ENCODE data around the gene HGS.

Gene HGS

GRCh38 chr17:81706757-81707624 lies 23.2 kb downstream of the HGS start:
- DNase-seq = no peak

GRCh38 chr17:81707725-81708646 lies 24.2 kb downstream of the HGS start:
- DNase-seq = no peak

DNA sequence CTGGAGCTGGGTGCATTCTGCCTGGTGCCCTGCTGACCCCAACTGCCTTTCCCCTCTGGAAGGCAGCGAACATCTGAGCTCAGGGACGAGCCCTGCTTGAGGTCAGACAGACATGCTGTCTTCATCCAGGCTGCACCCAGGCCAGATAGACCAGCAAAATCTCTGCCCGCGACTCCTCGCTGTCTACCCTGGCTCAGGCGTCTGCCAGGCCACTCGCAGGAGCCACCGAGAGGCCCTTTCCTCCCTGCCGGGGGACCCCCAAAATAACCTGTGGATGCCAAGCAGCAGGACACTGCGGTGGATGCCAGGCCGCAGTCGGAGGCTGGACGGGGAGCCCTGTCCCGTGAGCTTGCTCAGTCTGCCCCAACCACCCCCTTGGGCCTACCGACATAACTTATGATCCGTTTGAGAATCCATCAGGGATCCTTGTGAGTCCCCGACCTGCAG lies 25.0 kb downstream of the HGS start:
- no peak for DNase-seq

GRCh38 chr17:81710514-81711308 lies 26.9 kb downstream of the HGS start:
- no peak for DNase-seq

- DNase-seq = peak; percentile 71
Observed at GRCh38 chr17:81711814-81712467, 28.1 kb downstream of the HGS start, which contains the start of gene SLC25A10. SLC25A10 (plus strand) TSS chr17:81712284; CDS start chr17:81712427, 143 bp downstream.

DNA sequence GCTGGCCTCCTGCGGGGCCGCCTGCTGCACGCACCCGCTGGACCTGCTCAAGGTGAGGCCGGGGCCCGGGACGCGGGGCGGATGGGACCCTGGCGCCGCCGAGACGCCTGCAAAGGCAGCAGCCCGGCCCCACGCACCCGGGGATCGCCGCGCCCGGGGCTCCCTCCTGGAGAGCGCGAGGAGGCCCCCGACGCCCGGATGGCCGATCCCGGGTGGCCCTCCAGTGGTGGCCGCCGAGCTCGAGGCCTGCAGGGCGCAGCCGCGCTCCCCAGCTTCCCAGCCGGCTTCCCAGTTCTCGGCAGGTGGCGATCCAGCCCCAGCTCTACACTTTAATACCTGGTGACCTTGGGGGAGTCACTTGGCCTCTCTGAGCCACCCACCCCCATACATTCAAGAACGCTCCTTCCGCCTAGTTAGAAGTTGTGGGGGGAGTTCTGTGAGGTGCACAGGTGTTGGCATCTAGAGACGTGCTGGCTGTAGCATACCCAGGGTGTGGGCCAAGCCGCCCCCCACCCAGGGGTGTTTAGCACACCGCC lies 28.7 kb downstream of the HGS start:
- DNase-seq = no peak

- DNase-seq = no peak
Observed at GRCh38 chr17:81713004-81713555, 29.3 kb downstream of the HGS start.

- DNase-seq = no peak
Observed at GRCh38 chr17:81713556-81714411, 30.0 kb downstream of the HGS start.

- DNase-seq = no peak
Observed at GRCh38 chr17:81714412-81715106, 30.7 kb downstream of the HGS start.

GRCh38 chr17:81715107-81715871 lies 31.5 kb downstream of the HGS start:
- no peak for DNase-seq

DNA sequence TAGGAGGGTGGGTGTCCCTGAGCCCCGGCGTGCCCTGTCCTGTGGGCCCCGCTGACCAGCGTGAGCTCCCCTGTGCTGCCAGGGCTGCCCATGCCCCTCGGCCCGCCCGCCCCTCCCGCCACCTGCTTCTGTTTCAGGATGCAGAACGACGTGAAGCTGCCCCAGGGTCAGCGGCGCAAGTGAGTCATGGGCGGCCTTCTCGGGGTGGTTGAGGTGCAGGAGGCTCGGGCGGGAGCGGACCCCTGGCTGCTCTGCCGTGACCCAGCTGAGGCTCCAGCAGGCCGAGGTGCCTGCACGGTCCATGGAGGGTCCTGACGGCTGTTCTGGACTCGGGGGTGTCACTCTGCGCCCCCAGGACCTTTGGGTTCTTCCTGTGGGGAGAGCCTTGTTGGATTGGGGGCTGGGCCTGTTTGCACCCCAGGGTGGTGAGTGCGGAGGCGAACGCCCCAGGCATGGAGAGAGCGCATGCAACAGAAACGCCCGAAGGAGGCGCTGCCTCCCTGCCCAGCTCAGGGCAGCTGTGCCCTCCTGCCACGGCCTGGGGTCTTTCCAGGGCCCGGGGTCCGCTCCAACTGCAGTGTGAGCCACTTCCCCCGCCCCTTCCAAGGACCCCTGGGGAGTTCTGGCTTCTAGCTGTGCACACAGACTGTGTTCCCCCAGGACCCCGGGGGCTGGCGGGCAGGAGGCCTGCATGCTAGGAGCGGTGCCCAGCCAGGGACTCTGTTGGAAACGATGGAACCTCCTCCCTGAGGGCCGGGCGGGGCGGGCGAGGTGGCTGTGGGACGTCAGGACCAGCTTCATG lies 32.3 kb downstream of the HGS start:
- DNase-seq = no peak

GRCh38 chr17:81716674-81716996 lies 32.8 kb downstream of the HGS start:
- DNase-seq = no peak

GRCh38 chr17:81717049-81717765 lies 33.4 kb downstream of the HGS start:
- DNase-seq = no peak

- DNase-seq = no peak
Observed at GRCh38 chr17:81717766-81718089, 33.9 kb downstream of the HGS start.

- DNase-seq = no peak
Observed at GRCh38 chr17:81719410-81720266, 35.8 kb downstream of the HGS start.

DNA sequence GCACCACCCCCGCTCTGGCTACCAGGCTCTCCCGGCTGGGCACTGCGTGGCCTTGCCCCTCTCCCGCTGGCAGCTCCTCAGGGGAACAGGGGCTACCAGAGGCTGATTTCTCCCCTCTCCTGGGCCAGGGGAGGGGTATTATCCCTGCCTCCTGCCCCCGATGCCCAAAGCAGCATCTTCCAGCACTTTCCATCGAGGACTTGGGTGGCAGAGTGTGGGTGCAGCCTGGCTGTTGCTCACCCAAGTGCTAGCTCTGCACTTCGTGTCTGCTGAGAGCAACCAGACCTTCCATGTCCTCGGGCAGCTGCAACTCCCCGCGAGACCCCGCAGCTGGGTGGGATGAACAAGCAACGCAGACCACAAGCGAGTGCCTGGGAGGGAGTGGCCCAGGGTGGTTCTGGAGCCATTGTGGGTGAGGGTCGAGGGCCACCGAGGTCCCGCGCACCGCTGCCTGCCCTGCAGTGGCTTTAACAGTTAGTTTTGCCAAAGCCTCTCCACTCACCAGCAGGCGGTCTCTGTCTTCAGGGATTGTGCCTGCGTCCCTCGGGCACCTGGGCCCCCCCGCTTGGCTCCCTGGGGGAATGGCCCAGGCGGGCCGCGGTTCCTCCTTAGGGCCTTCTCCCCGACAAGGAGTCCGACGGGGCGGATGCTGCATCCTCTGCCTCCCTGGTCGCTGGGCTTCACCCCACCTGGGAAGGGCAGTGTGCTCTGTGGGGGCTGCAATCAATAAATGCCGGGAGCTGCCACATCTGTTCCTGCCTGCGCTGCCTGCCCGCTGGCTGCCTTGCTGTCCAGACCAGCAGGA lies 36.7 kb downstream of the HGS start:
- no peak for DNase-seq

Measured in GDM1 (cell line).